Hepatocyte (in vitro differentiated cells): ENCODE measurements around the gene ACADVL.

Experiments
- CTCF ChIP-seq: fragments of 200-600 bp; sonication (generic); IDR thresholded peaks from 2 replicates; pipeline ENCODE4 v1.5.1; 2016; ENCODE audit warnings: antibody characterized with exemption, mild to moderate bottlenecking; ENCODE audit not compliant: poor library complexity
- EZH2 ChIP-seq: fragments of 200-600 bp; sonication (generic); IDR thresholded peaks from 2 replicates; pipeline ENCODE4 v1.6.1; 2016; ENCODE audit warnings: antibody characterized with exemption, mild to moderate bottlenecking, borderline replicate concordance

- TF ChIP-seq CTCF (no peak), EZH2 (no peak)
These were observed 18.8 kb downstream of the ACADVL start for GRCh38 chr17:7238420-7239090.
